Heart left ventricle (tissue), 16 donors: ENCODE data around the gene TRAM2. TPM values are rescaled to one million over a fixed set of nuclear protein-coding genes. Genes with fewer than 3 reads are reported as not detected.

ENCODE experiments used
- ATAC-seq, 4 donors: fragments of 200-7000 bp; cut with Tn5 transposase; one replicate each; pipeline ENCODE4 v1.9.1; 2020 to 2022; ENCODE audit warnings: moderate library complexity in 4 of 4, mild to moderate bottlenecking in 3 of 4, moderate number of reproducible peaks in 1 of 4
- DNase-seq, 5 donors: peaks; one replicate each; pipeline ENCODE4 v3.0.0-alpha.2; 2020
- H3K27ac ChIP-seq, 12 donors: fragments of 200-600 bp; sonication (generic) in 4 of 12; one replicate each; pipeline versions ENCODE4 v1.5.0 to v1.8.0; 2016 to 2022; ENCODE audit warnings: mild to moderate bottlenecking in 2 of 12
- H3K27me3 ChIP-seq, 9 donors: fragments of 200-600 bp; sonication (generic) in 2 of 9; one replicate each; pipeline versions ENCODE4 v1.5.1 to v1.8.0; 2016 to 2022; ENCODE audit warnings: mild to moderate bottlenecking in 3 of 9
- H3K36me3 ChIP-seq, 9 donors: fragments of 200-600 bp; sonication (generic) in 2 of 9; one replicate each; pipeline versions ENCODE4 v1.5.0 to v1.8.0; 2018 to 2022; ENCODE audit warnings: mild to moderate bottlenecking in 2 of 9
- H3K4me1 ChIP-seq, 12 donors: fragments of 200-600 bp; sonication (generic) in 4 of 12; one replicate each; pipeline versions ENCODE4 v1.5.0 to v1.8.0; 2016 to 2022; ENCODE audit warnings: mild to moderate bottlenecking in 3 of 12
- H3K4me3 ChIP-seq, 12 donors: fragments of 200-600 bp; sonication (generic) in 4 of 12; one replicate each; pipeline versions ENCODE4 v1.5.0 to v1.8.0; 2017 to 2022; ENCODE audit warnings: mild to moderate bottlenecking in 9 of 12, moderate library complexity in 4 of 12
- H3K9me3 ChIP-seq, 12 donors: fragments of 200-600 bp; sonication (generic) in 4 of 12; one replicate each; pipeline versions ENCODE4 v1.5.0 to v1.8.0; 2016 to 2022; ENCODE audit warnings: mild to moderate bottlenecking in 1 of 12
- CTCF ChIP-seq, 12 donors: fragments of 200-600 bp; sonication (generic) in 4 of 12; IDR thresholded peaks; one replicate each; pipeline versions ENCODE4 v1.5.0 to v1.8.0; 2018 to 2022; ENCODE audit warnings: antibody characterized with exemption in 12 of 12, mild to moderate bottlenecking in 5 of 12
- POLR2A ChIP-seq, 2 donors: fragments of 450-650 bp; IDR thresholded peaks; one replicate each; pipeline ENCODE4 v1.6.1; 2017; ENCODE audit warnings: antibody characterized with exemption in 2 of 2, mild to moderate bottlenecking in 2 of 2, moderate library complexity in 2 of 2
- WGBS, 4 donors: extraction: QIAGEN DNeasy Blood & Tissue Kit in 2 of 4; methylation state at CpG; one replicate each; pipeline versions ENCODE4 v1.1.5 to v1.1.7; 2013 to 2018; 5-methylcytosine and 5-hydroxymethylcytosine counted together
- intact Hi-C, 10 donors: fragments of 100-400 bp; cut with DNase I; formaldehyde crosslinking; loops; one replicate each; pipeline versions ENCODE4 v1.11.1 to v1.14.2; 2022
- polyA plus RNA-seq, 2 donors: library from polyadenylated mRNA; stranded (reverse); fragments of 200-250 nt; gene quantifications; one replicate each; pipeline ENCODE4 v1.2.3, GENCODE V29; 2013
- total RNA-seq, 9 donors: library from RNA; depleted of rRNA in 2 of 9; stranded (reverse); fragments of >200 nt in 2 of 9; fragmentation: NEBNext Ultra II Directional in 3 of 9; extraction: Animal tissue kit (Norgen Biotek cat#: 25700) in 3 of 9; gene quantifications; one replicate each; pipeline versions ENCODE4 v1.1.0 to v1.2.4, GENCODE V29; 2016 to 2023
- donor health status: ischemic (EF 13 %, LVEDD 7.1; RV severe dilation, severe dysfunction).
- donor health status: healthy with polysubstance abuse.
- donor health status: DM: no; HTN: yes; CAD: no.
- donor health status: DM: no; HTN: no; CAD: no.
- donor health status: ischemic (EF 25% LVEDD 6.9; RV normal size, moderate dysfunction).
- donor health status: ischemic (EF 25% LVEDD 5.7; RV mildly dilated, moderate dysfunction).
- donor health status: healthy.
- donor health status: DM: yes; HTN: yes; CAD: no.
- donor health status: ischemic (EF 35%, LVEDD 5.7; RV mildly dilated, moderate dysfunction).
- donor health status: nonischemic (EF 11% LVEDD 7.7; RV severe dilation, severe dysfunction).
- donor health status: DM: yes; HTN: yes; CAD: no.
- donor health status: PGD.
- donor health status: ischemic (EF 29% LVEDD 5.4; RV normal size, mild dysfunction).
- donor health status: nonischemic (EF 23%, LVEDD 6.1; RV moderate dilation, normal function).

Gene TRAM2
- total and polyA plus RNA-seq, 11 donors: 4.7 to 19.0 (median 12.1) TPM

DNA sequence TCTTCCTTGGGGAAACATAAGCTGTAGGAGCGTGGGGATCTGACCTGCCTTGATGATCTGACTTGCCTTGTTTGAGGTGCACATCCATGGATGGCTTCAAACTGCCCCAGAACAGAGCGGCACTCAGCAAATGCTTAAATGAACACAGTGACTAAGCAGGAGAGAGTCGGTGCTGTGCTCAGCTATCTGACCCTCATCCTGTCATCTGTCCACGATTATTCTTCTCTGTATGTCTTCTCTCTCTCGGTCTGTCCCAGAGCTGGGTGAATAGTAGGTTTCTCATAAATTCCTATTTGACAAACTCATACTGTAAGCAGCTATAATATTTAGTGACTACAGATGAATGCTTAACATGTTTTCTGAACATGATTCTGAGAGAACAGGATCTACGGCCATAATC is 37.3 kb downstream of the TRAM2 start:
- Histone ChIP-seq H3K27me3 (no peaks in the 10 kb centered on the region), H3K4me1 (peaks cover under 1 to 74% (median 56%) of the 10 kb centered on the region in 12 donors), H3K9me3 (no peaks in the 10 kb centered on the region), H3K4me3 (no peak overlapping the region), H3K27ac (peak overlapping the region in 1 of 12 donors; percentile 45), H3K36me3 (peaks cover 0 to 12% (median 8%) of the 10 kb centered on the region in 9 donors)
- peak in 1 of 4 donors; percentile 22 for ATAC-seq
- TF ChIP-seq POLR2A (IDR thresholded peaks at IDR 0.05) (no peak), CTCF (IDR thresholded peaks at IDR 0.05) (no peak)
- WGBS, 4 donors: 51 to 80% (median 65%) methylated on average over 6 of the region's 6 CpGs
- DNase-seq: no peak
- intact Hi-C loops: no loop called here

DNA sequence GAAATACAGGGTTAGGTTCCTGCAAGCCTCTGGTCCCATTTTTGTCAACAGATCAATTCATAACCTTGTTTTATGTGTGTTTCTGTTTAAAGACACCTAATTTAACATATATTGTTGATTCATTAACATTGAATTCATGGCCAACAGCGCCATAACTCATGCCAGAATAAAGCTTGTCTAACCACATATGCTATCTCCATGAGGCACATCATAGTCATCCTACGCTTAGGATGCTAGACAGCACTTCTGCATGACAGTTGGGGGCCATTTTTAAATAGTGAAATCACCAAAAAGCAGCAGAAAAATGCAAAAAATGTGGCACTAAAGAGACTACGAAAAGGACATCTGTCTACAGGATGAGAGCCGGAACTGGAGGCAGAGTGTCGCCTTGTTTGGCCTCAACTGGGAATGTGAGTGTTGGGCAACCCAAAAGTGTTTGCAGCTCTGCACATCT is 37.9 kb downstream of the TRAM2 start:
- no peak overlapping the region for H3K27ac ChIP-seq
- intact Hi-C loops: no loop called here
- ATAC-seq (no peak), DNase-seq (no peak)
- H3K9me3 ChIP-seq: no peaks in the 10 kb centered on the region
- H3K4me1 ChIP-seq: peaks cover 0 to 68% (median 49%) of the 10 kb centered on the region in 12 donors
- H3K36me3 ChIP-seq: peaks cover 0 to 17% (median 13%) of the 10 kb centered on the region in 9 donors
- TF ChIP-seq POLR2A (IDR thresholded peaks at IDR 0.05) (no peak), CTCF (IDR thresholded peaks at IDR 0.05) (no peak)
- H3K27me3 ChIP-seq: no peaks in the 10 kb centered on the region
- WGBS, 4 donors: 90 to 96% (median 92%) methylated on average over 5 of the region's 5 CpGs
- no peak overlapping the region for H3K4me3 ChIP-seq

DNA sequence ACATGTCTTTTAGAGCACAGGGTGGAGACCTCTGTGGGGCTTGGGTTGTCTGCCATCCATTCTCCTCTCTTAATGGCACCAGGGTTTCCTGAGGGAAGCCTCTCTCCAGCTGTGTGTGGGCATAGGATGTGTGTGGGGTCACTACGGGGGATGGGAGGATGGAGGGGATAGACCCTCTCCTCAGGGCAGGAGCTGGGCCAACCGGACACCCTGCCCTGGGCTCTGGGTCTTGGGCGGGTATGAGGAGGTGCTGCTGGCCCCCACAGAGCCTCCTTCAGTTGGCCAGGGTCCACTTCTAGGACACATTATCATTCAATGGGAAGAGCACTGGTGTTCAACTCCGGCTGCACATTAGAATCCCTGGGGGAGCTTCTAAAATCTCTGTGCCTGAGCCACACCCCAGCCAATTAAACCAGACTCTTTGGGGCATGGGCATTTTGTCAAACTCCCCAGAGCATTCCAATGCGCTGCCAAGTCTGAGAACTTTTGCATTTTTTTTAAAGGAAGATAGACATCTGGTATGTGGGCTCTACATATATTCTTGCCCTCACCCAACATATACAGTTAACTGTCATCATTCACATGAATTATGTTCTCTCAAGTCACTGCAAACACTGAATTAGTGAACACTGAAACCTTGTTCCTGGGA is 38.5 kb downstream of the TRAM2 start:
- ATAC-seq (no peak), DNase-seq (no peak)
- Histone ChIP-seq H3K36me3 (peaks cover 0 to 22% (median 17%) of the 10 kb centered on the region in 9 donors), H3K4me1 (peaks cover 0 to 62% (median 44%) of the 10 kb centered on the region in 12 donors), H3K27ac (peak overlapping the region in 1 of 12 donors; percentile 15), H3K4me3 (no peak overlapping the region), H3K27me3 (no peaks in the 10 kb centered on the region), H3K9me3 (no peaks in the 10 kb centered on the region)
- 82 to 92% (median 86%) methylated on average over 2 to 5 of the region's 5 CpGs for WGBS, 4 donors
- intact Hi-C loops: no loop called here
- no peak for TF ChIP-seq POLR2A (IDR thresholded peaks at IDR 0.05)
- TF ChIP-seq CTCF (IDR thresholded peaks at IDR 0.05): no peak

GRCh38 chr6:52537001-52537753 is 39.7 kb downstream of the TRAM2 start:
- H3K4me1 ChIP-seq: peaks cover 0 to 55% (median 38%) of the 10 kb centered on the region in 12 donors

More at GRCh38 chr6:52537001-52537753, 39.7 kb downstream of the TRAM2 start:
- Histone ChIP-seq H3K27me3 (no peaks in the 10 kb centered on the region), H3K9me3 (no peaks in the 10 kb centered on the region), H3K4me3 (no peak overlapping the region), H3K36me3 (peaks cover 0 to 24% (median 19%) of the 10 kb centered on the region in 9 donors), H3K27ac (peak overlapping the region in 1 of 12 donors; percentile 15)
- 56 to 66% (median 61%) methylated on average over 8 of the region's 8 CpGs for WGBS, 4 donors
- TF ChIP-seq POLR2A (IDR thresholded peaks at IDR 0.05): no peak
- TF ChIP-seq CTCF (IDR thresholded peaks at IDR 0.05): no peak
- ATAC-seq: peak in 2 of 4 donors; percentile 34 to 62
- intact Hi-C loops: no loop called here
- DNase-seq: no peak
